Endodermal cell (in vitro differentiated cells): Measurements from ENCODE around the gene ARHGAP21. TPM values are rescaled to one million over a fixed set of nuclear protein-coding genes. Genes with fewer than 3 reads are reported as not detected.

Experiments
- DNase-seq: peaks from one replicate; pipeline ENCODE4 v3.0.0-alpha.2; 2017
- H3K27ac ChIP-seq: 2 replicates; pipeline ENCODE4 v1.5.1; 2013; ENCODE audit warnings: mild to moderate bottlenecking, low read depth, low read length, moderate library complexity
- H3K27me3 ChIP-seq: 2 replicates; pipeline ENCODE4 v1.6.1; 2013; ENCODE audit warnings: mild to moderate bottlenecking, low read length, moderate library complexity; ENCODE audit not compliant: insufficient read depth, control insufficient read depth, poor library complexity, severe bottlenecking
- H3K36me3 ChIP-seq: 2 replicates; pipeline ENCODE4 v1.7.0; 2013; ENCODE audit warnings: mild to moderate bottlenecking, low read length, moderate library complexity; ENCODE audit not compliant: control insufficient read depth, insufficient read depth
- H3K4me1 ChIP-seq: one replicate; pipeline ENCODE4 v1.7.0; 2013; ENCODE audit warnings: low read length; ENCODE audit not compliant: control insufficient read depth, insufficient read depth
- H3K4me3 ChIP-seq: 2 replicates; pipeline ENCODE4 v1.5.1; 2013; ENCODE audit warnings: mild to moderate bottlenecking, low read length, moderate library complexity
- H3K9ac ChIP-seq: 2 replicates; pipeline ENCODE4 v1.6.1; 2013; ENCODE audit warnings: mild to moderate bottlenecking, low read length, moderate library complexity; ENCODE audit not compliant: poor library complexity, severe bottlenecking; ENCODE audit errors: extremely low read depth
- H3K9me3 ChIP-seq: 2 replicates; pipeline ENCODE4 v1.6.1; 2013; ENCODE audit warnings: mild to moderate bottlenecking, low read length, moderate library complexity; ENCODE audit not compliant: control insufficient read depth
- H3K27ac Mint-ChIP-seq: 2 replicates; pipeline ENCODE4 v1.8.0; 2020; ENCODE audit warnings: mixed read lengths
- H3K27me3 Mint-ChIP-seq: 2 replicates; pipeline ENCODE4 v1.8.0; 2021; ENCODE audit warnings: mild to moderate bottlenecking, mixed read lengths; ENCODE audit not compliant: insufficient read depth
- H3K36me3 Mint-ChIP-seq: 2 replicates; pipeline ENCODE4 v1.8.0; 2020; ENCODE audit warnings: low read depth, mixed read lengths
- H3K4me1 Mint-ChIP-seq: 2 replicates; pipeline ENCODE4 v1.8.0; 2020; ENCODE audit warnings: mixed read lengths
- H3K4me3 Mint-ChIP-seq: 2 replicates; pipeline ENCODE4 v1.8.0; 2020; ENCODE audit warnings: mild to moderate bottlenecking, moderate library complexity, mixed read lengths
- H3K9me3 Mint-ChIP-seq: 2 replicates; pipeline ENCODE4 v1.8.0; 2020; ENCODE audit warnings: mild to moderate bottlenecking, mixed read lengths
- CTCF ChIP-seq: fragments of 200-600 bp; sonication (generic); conservative IDR thresholded peaks from 2 replicates; pipeline ENCODE4 v1.5.0; 2021; ENCODE audit warnings: antibody characterized with exemption, mild to moderate bottlenecking
- WGBS, 2 experiments: methylation state at CpG; one replicate each; pipeline versions ENCODE4 v1.1.5 to v1.1.7; 2013; ENCODE audit warnings: missing lambda C conversion rate in 2 of 2, mixed read lengths in 1 of 2; ENCODE audit not compliant: insufficient coverage in 1 of 2, insufficient read length in 1 of 2; 5-methylcytosine and 5-hydroxymethylcytosine counted together
- total RNA-seq, 2 donors: library from RNA; stranded (reverse); fragmentation: NEBNext Ultra II Directional in 1 of 2; extraction: Animal tissue kit (Norgen Biotek cat#: 25700) in 1 of 2; gene quantifications; 2 replicates in 1 of 2; 3 replicates in 1 of 2; pipeline ENCODE4 v1.2.1, GENCODE V29; 2021

ARHGAP21 gene
- total RNA-seq, 2 donors from 2014 or later: 51.6 to 69.7 TPM

- no peaks in the 10 kb centered on the region for H3K4me1 ChIP-seq
- WGBS, 2 experiments: 81 to 89% methylated on average over 7 to 11 of the region's 11 CpGs
- Mint-ChIP-seq H3K4me3 (no peak overlapping the region), H3K27me3 (no peaks in the 10 kb centered on the region), H3K4me1 (no peaks in the 10 kb centered on the region), H3K9me3 (no peaks in the 10 kb centered on the region), H3K36me3 (peaks cover 56% of the 10 kb centered on the region), H3K27ac (no peak overlapping the region)
- TF ChIP-seq CTCF: no peak
- H3K9ac ChIP-seq: no peak overlapping the region
- no peak overlapping the region for H3K27ac ChIP-seq
- no peak for DNase-seq
- peaks cover 53% of the 10 kb centered on the region for H3K36me3 ChIP-seq
- no peaks in the 10 kb centered on the region for H3K27me3 ChIP-seq
- H3K9me3 ChIP-seq: no peaks in the 10 kb centered on the region
- H3K4me3 ChIP-seq: no peak overlapping the region
Measured at GRCh38 chr10:24536636-24537035, 187.1 kb downstream of the ARHGAP21 start.

GRCh38 chr10:24533981-24534380, 189.7 kb downstream of the ARHGAP21 start:
- WGBS, 2 experiments: 98 to 100% methylated on average over 2 to 4 of the region's 4 CpGs
- H3K9me3 ChIP-seq: no peaks in the 10 kb centered on the region
- Mint-ChIP-seq H3K9me3 (no peaks in the 10 kb centered on the region), H3K4me1 (no peaks in the 10 kb centered on the region), H3K36me3 (peaks cover 56% of the 10 kb centered on the region), H3K27ac (no peak overlapping the region), H3K27me3 (no peaks in the 10 kb centered on the region), H3K4me3 (no peak overlapping the region)
- H3K4me3 ChIP-seq: no peak overlapping the region
- H3K36me3 ChIP-seq: peaks cover 46% of the 10 kb centered on the region
- H3K27ac ChIP-seq: no peak overlapping the region
- H3K27me3 ChIP-seq: no peaks in the 10 kb centered on the region
- DNase-seq: no peak
- no peak overlapping the region for H3K9ac ChIP-seq
- no peak for TF ChIP-seq CTCF
- no peaks in the 10 kb centered on the region for H3K4me1 ChIP-seq

Other genes starting within 250 kb of the ARHGAP21 start
- gene PRTFDC1, start 228.7 kb upstream of the ARHGAP21 start, total RNA-seq: 10 to 100 TPM; 14.5 to 18.3 TPM